AG10803 (cell line): ENCODE measurements around the gene FANCB.

Experiments
- DNase-seq: peaks from one replicate; pipeline ENCODE4 v3.0.0; 2010; ENCODE audit warnings: low read depth
- H3K4me3 ChIP-seq: 2 replicates; pipeline ENCODE4 v1.5.1; 2011; ENCODE audit warnings: mild to moderate bottlenecking, low read length, control low read depth
- CTCF ChIP-seq: conservative IDR thresholded peaks from 2 replicates; pipeline ENCODE4 v1.5.1; 2011; ENCODE audit warnings: mild to moderate bottlenecking, low read length, control low read depth, inconsistent platforms

The FANCB gene

GRCh38 chrX:14864631-14865030, 8.2 kb downstream of the FANCB start:
- H3K4me3 ChIP-seq = no peak overlapping the region
- peak; percentile 52 for DNase-seq
- no peak for TF ChIP-seq CTCF

GRCh38 chrX:14851526-14851925, 21.3 kb downstream of the FANCB start:
- no peak for DNase-seq
- no peak overlapping the region for H3K4me3 ChIP-seq
- TF ChIP-seq CTCF = no peak

GRCh38 chrX:14843666-14844065, 29.2 kb downstream of the FANCB start:
- no peak for DNase-seq
- H3K4me3 ChIP-seq = no peak overlapping the region
- TF ChIP-seq CTCF = no peak

GRCh38 chrX:14837155-14837554, 35.7 kb downstream of the FANCB start:
- no peak overlapping the region for H3K4me3 ChIP-seq
- TF ChIP-seq CTCF = no peak
- no peak for DNase-seq

- no peak overlapping the region for H3K4me3 ChIP-seq
- DNase-seq = peak; percentile 44
- no peak for TF ChIP-seq CTCF
Observed at GRCh38 chrX:14832586-14832985, 40.3 kb downstream of the FANCB start.

GRCh38 chrX:14832151-14832550, 40.7 kb downstream of the FANCB start:
- TF ChIP-seq CTCF = no peak
- peak; percentile 54 for DNase-seq
- H3K4me3 ChIP-seq = no peak overlapping the region

- DNase-seq = no peak
- no peak overlapping the region for H3K4me3 ChIP-seq
- no peak for TF ChIP-seq CTCF
Observed at GRCh38 chrX:14829643-14830042, 43.2 kb downstream of the FANCB start.
